Spleen (tissue), 11 donors: ENCODE measurements around the gene SPATS2L. TPM values are rescaled to one million over a fixed set of nuclear protein-coding genes. Genes with fewer than 3 reads are reported as not detected.

Experiments
- DNase-seq: peaks from one replicate; pipeline ENCODE4 v3.0.0-alpha.2; 2020
- H3K27ac ChIP-seq, 8 donors: fragments of 200-600 bp; sonication (generic) in 7 of 8; 1 replicate in 4 of 8; 2 replicates in 4 of 8; pipeline versions ENCODE4 v1.5.0 to v1.8.0; 2016 to 2021; ENCODE audit warnings: inconsistent platforms in 4 of 8, mild to moderate bottlenecking in 4 of 8, moderate library complexity in 1 of 8
- H3K27me3 ChIP-seq, 7 donors: fragments of 200-600 bp; sonication (generic) in 6 of 7; replicated peaks in 1 of 7; 1 replicate in 4 of 7; 2 replicates in 3 of 7; pipeline versions ENCODE4 v1.5.0 to v1.8.0; 2016 to 2021; ENCODE audit warnings: inconsistent platforms in 3 of 7, mild to moderate bottlenecking in 1 of 7
- H3K36me3 ChIP-seq, 6 donors: fragments of 200-600 bp; sonication (generic) in 5 of 6; 1 replicate in 4 of 6; 2 replicates in 2 of 6; pipeline versions ENCODE4 v1.5.0 to v1.8.0; 2016 to 2021; ENCODE audit warnings: inconsistent platforms in 2 of 6
- H3K4me1 ChIP-seq, 6 donors: fragments of 200-600 bp; sonication (generic) in 5 of 6; 1 replicate in 3 of 6; 2 replicates in 3 of 6; pipeline versions ENCODE4 v1.5.0 to v1.8.0; 2016 to 2021; ENCODE audit warnings: inconsistent platforms in 3 of 6
- H3K4me3 ChIP-seq, 8 donors: fragments of 200-600 bp; sonication (generic) in 7 of 8; 1 replicate in 4 of 8; 2 replicates in 4 of 8; pipeline versions ENCODE4 v1.5.0 to v1.8.0; 2016 to 2021; ENCODE audit warnings: inconsistent platforms in 4 of 8, mild to moderate bottlenecking in 4 of 8, moderate library complexity in 2 of 8
- H3K9me3 ChIP-seq, 8 donors: fragments of 200-600 bp; sonication (generic) in 7 of 8; 1 replicate in 4 of 8; 2 replicates in 4 of 8; pipeline versions ENCODE4 v1.5.0 to v1.8.0; 2016 to 2021; ENCODE audit warnings: inconsistent platforms in 4 of 8
- CTCF ChIP-seq, 11 experiments: fragments of 200-600 bp in 7 of 11; fragments of 450-650 bp in 4 of 11; sonication (generic) in 4 of 11; IDR thresholded peaks in 8 of 11; conservative IDR thresholded peaks in 3 of 11; 1 replicate in 7 of 11; 2 replicates in 4 of 11; pipeline versions ENCODE4 v1.4.0 to v1.8.0; 2016 to 2021; ENCODE audit warnings: antibody characterized with exemption in 11 of 11, inconsistent platforms in 4 of 11, mild to moderate bottlenecking in 1 of 11
- POLR2A ChIP-seq, 3 donors: fragments of 450-650 bp; IDR thresholded peaks; one replicate each; pipeline ENCODE4 v1.5.1; 2017; ENCODE audit warnings: antibody characterized with exemption in 3 of 3, mild to moderate bottlenecking in 1 of 3
- POLR2AphosphoS5 ChIP-seq, 3 donors: sonication (generic); formaldehyde crosslinking; IDR thresholded peaks; one replicate each; pipeline ENCODE4 v1.5.1; 2017; ENCODE audit warnings: antibody characterized with exemption in 3 of 3
- WGBS, 5 donors: extraction: QIAGEN DNeasy Blood & Tissue Kit in 3 of 5; methylation state at CpG; one replicate each; pipeline versions ENCODE4 v1.1.5 to v1.1.7; 2013 to 2018; 5-methylcytosine and 5-hydroxymethylcytosine counted together
- intact Hi-C: fragments of 100-400 bp; cut with DNase I; formaldehyde crosslinking; loops from one replicate; pipeline ENCODE4 v1.15.0; 2023; ENCODE audit warnings: low total_unique reads
- polyA plus RNA-seq, 3 donors: library from polyadenylated mRNA; stranded (reverse); fragments of 200-250 nt; gene quantifications; one replicate each; pipeline ENCODE4 v1.2.1, GENCODE V29; 2013
- total RNA-seq, 7 donors: library from RNA; depleted of rRNA in 3 of 7; stranded (reverse); fragments of >200 nt in 3 of 7; fragmentation: NEBNext Ultra II Directional in 4 of 7; extraction: Animal tissue kit (Norgen Biotek cat#: 25700) in 4 of 7; gene quantifications; one replicate each; pipeline versions ENCODE4 v1.1.0 to v1.2.1, GENCODE V29; 2016 to 2021
- donor health status: healthy with polysubstance abuse.
- donor health status: DM: no; HTN: no; CAD: no; lungs with moderate emphysema.
- donor health status: DM: no; HTN: no; CAD: no.
- donor health status: Bipolar disorder and iron deficiency.
- donor health status: healthy.
- donor health status: DM: no; HTN: no; CAD: no.
- donor health status: DM: yes; HTN: yes; CAD: no.

Gene SPATS2L
- total and polyA plus RNA-seq, 10 donors, result 9.5 to 84.7 (median 57.2) TPM

- Histone ChIP-seq H3K27ac (no peak overlapping the region), H3K27me3 (no peaks in the 10 kb centered on the region), H3K36me3 (no peaks in the 10 kb centered on the region), H3K9me3 (no peaks in the 10 kb centered on the region), H3K4me3 (no peak overlapping the region), H3K4me1 (peaks cover 12 to 75% (median 38%) of the 10 kb centered on the region in 6 donors)
- WGBS, 5 donors, result 74 to 92% (median 85%) methylated on average over 8 of the region's 8 CpGs
- no peak for DNase-seq
- TF ChIP-seq POLR2A (IDR thresholded peaks at IDR 0.05), result no peak
- no peak for TF ChIP-seq CTCF (IDR thresholded peaks at IDR 0.05 in 8 of 11, conservative IDR thresholded peaks at IDR 0.05 in 3 of 11)
- no peak for TF ChIP-seq POLR2AphosphoS5 (IDR thresholded peaks at IDR 0.05)
- intact Hi-C loops, result no loop called here
These were observed 146.8 kb downstream of the SPATS2L start for GRCh38 chr2:200453142-200453852.

GRCh38 chr2:200453853-200454534 is 147.5 kb downstream of the SPATS2L start:
- no peak for DNase-seq
- Histone ChIP-seq H3K36me3 (no peaks in the 10 kb centered on the region), H3K4me1 (peaks cover 12 to 73% (median 36%) of the 10 kb centered on the region in 6 donors), H3K27ac (no peak overlapping the region), H3K9me3 (no peaks in the 10 kb centered on the region), H3K4me3 (no peak overlapping the region), H3K27me3 (no peaks in the 10 kb centered on the region)
- intact Hi-C loops, result no loop called here
- no peak for TF ChIP-seq CTCF (IDR thresholded peaks at IDR 0.05 in 8 of 11, conservative IDR thresholded peaks at IDR 0.05 in 3 of 11)
- no peak for TF ChIP-seq POLR2A (IDR thresholded peaks at IDR 0.05)
- TF ChIP-seq POLR2AphosphoS5 (IDR thresholded peaks at IDR 0.05), result no peak
- WGBS, 5 donors, result 75 to 92% (median 84%) methylated on average over 5 of the region's 5 CpGs

- H3K9me3 ChIP-seq, result no peaks in the 10 kb centered on the region
- peak overlapping the region in 5 of 8 donors; percentile 34 to 69 (median 61) for H3K27ac ChIP-seq
- no peak for DNase-seq
- H3K27me3 ChIP-seq, result no peaks in the 10 kb centered on the region
- TF ChIP-seq POLR2A (IDR thresholded peaks at IDR 0.05) (no peak), POLR2AphosphoS5 (IDR thresholded peaks at IDR 0.05) (no peak)
- 63 to 82% (median 76%) methylated on average over 4 of the region's 4 CpGs for WGBS, 5 donors
- no peak overlapping the region for H3K4me3 ChIP-seq
- peaks cover 12 to 61% (median 34%) of the 10 kb centered on the region in 6 donors for H3K4me1 ChIP-seq
- intact Hi-C loops, result no loop called here
- H3K36me3 ChIP-seq, result peaks cover 0 to 5% (median 0%) of the 10 kb centered on the region in 6 donors
These were observed 148.7 kb downstream of the SPATS2L start for GRCh38 chr2:200454927-200455801.

GRCh38 chr2:200455958-200456421 is 149.5 kb downstream of the SPATS2L start:
- Histone ChIP-seq H3K9me3 (no peaks in the 10 kb centered on the region), H3K27me3 (no peaks in the 10 kb centered on the region), H3K36me3 (peaks cover 0 to 8% (median 0%) of the 10 kb centered on the region in 6 donors), H3K27ac (peak overlapping the region in 5 of 8 donors; percentile 34 to 69 (median 61)), H3K4me3 (no peak overlapping the region), H3K4me1 (peaks cover 12 to 53% (median 27%) of the 10 kb centered on the region in 6 donors)
- TF ChIP-seq CTCF (IDR thresholded peaks at IDR 0.05 in 8 of 11, conservative IDR thresholded peaks at IDR 0.05 in 3 of 11) (no peak), POLR2AphosphoS5 (IDR thresholded peaks at IDR 0.05) (peak in 2 of 3 donors; percentile 33 to 57), POLR2A (IDR thresholded peaks at IDR 0.05) (no peak)
- peak; percentile 76 for DNase-seq
- intact Hi-C loops, result no loop called here
- 17 to 36% (median 27%) methylated on average over 4 of the region's 4 CpGs for WGBS, 5 donors
